Body of pancreas (tissue), 4 donors: Measurements from ENCODE around the gene MREG.

Source experiments
- CTCF ChIP-seq, 7 experiments: fragments of 450-650 bp in 4 of 7; fragments of 200-600 bp in 3 of 7; sonication (generic) in 3 of 7; IDR thresholded peaks; one replicate each; pipeline ENCODE4 v1.5.1; 2016 to 2019; ENCODE audit warnings: antibody characterized with exemption in 7 of 7
- POLR2A ChIP-seq, 3 donors: fragments of 450-650 bp; IDR thresholded peaks; one replicate each; pipeline ENCODE4 v1.6.1; 2016; ENCODE audit warnings: antibody characterized with exemption in 3 of 3, mild to moderate bottlenecking in 2 of 3

GRCh38 chr2:216014006-216014405 lies 655 bp upstream of the MREG start:
- no peak for TF ChIP-seq CTCF (IDR thresholded peaks at IDR 0.05)
- TF ChIP-seq POLR2A (IDR thresholded peaks at IDR 0.05), result no peak
